G401 (cell line): Measurements from ENCODE around the gene DLK1. TPM values are rescaled to one million over a fixed set of nuclear protein-coding genes. Genes with fewer than 3 reads are reported as not detected.

Experiments used
- DNase-seq: peaks from one replicate; pipeline ENCODE4 v3.0.0-alpha.2; 2015; ENCODE audit warnings: low spot score
- in situ Hi-C: cut with HindIII; loops from 2 replicates; pipeline ENCODE4 v1.10.0; 2016; ENCODE audit warnings: low sequenced_read_pairs, mixed read lengths
- total RNA-seq: library from RNA; depleted of rRNA; stranded (reverse); fragments of >200 nt; shearing (Covaris generic); gene quantifications from 2 replicates; pipeline ENCODE4 v1.2.3, GENCODE V29; 2014

DLK1 gene
- total RNA-seq, 1 experiment from 2014 or later = 6.1 TPM

GRCh38 chr14:100747021-100747586 is 20.4 kb downstream of the DLK1 start:
- in situ Hi-C loops = no loop called here
- DNase-seq = no peak

- no peak for DNase-seq
- in situ Hi-C loops = no loop called here
Measured at GRCh38 chr14:100747736-100748135, 21.0 kb downstream of the DLK1 start.

GRCh38 chr14:100748403-100748802 is 21.7 kb downstream of the DLK1 start:
- in situ Hi-C loops = no loop called here
- no peak for DNase-seq

GRCh38 chr14:100748944-100749343 is 22.3 kb downstream of the DLK1 start:
- no peak for DNase-seq
- in situ Hi-C loops = no loop called here

- DNase-seq = no peak
Measured at GRCh38 chr14:100749967-100750597, 23.4 kb downstream of the DLK1 start.

GRCh38 chr14:100750762-100751699 is 24.3 kb downstream of the DLK1 start:
- in situ Hi-C loops = no loop called here
- DNase-seq = no peak

More at GRCh38 chr14:100749967-100750597, 23.4 kb downstream of the DLK1 start:
- in situ Hi-C loops = no loop called here

GRCh38 chr14:100754020-100754419 is 27.3 kb downstream of the DLK1 start:
- no peak for DNase-seq
- in situ Hi-C loops = no loop called here

GRCh38 chr14:100755649-100756048 is 29.0 kb downstream of the DLK1 start:
- DNase-seq = no peak
- in situ Hi-C loops = no loop called here

GRCh38 chr14:100761481-100761880 is 34.8 kb downstream of the DLK1 start:
- no peak for DNase-seq
- in situ Hi-C loops = no loop called here

- no peak for DNase-seq
- in situ Hi-C loops = no loop called here
Measured at GRCh38 chr14:100762089-100762515, 35.4 kb downstream of the DLK1 start.

- DNase-seq = no peak
Measured at GRCh38 chr14:100762901-100763300, 36.2 kb downstream of the DLK1 start.

GRCh38 chr14:100764471-100765115 is 37.9 kb downstream of the DLK1 start:
- DNase-seq = peak; percentile 34
- in situ Hi-C loops = no loop called here

More at GRCh38 chr14:100762901-100763300, 36.2 kb downstream of the DLK1 start:
- in situ Hi-C loops = no loop called here

- DNase-seq = no peak
- in situ Hi-C loops = no loop called here
Measured at GRCh38 chr14:100765296-100765695, 38.6 kb downstream of the DLK1 start.

GRCh38 chr14:100765991-100766390 is 39.3 kb downstream of the DLK1 start:
- DNase-seq = peak; percentile 50
- in situ Hi-C loops = no loop called here

GRCh38 chr14:100767003-100767787 is 40.5 kb downstream of the DLK1 start:
- no peak for DNase-seq
- in situ Hi-C loops = no loop called here

- in situ Hi-C loops = no loop called here
- DNase-seq = no peak
Measured at GRCh38 chr14:100767788-100768536, 41.3 kb downstream of the DLK1 start.

GRCh38 chr14:100769035-100769939 is 42.6 kb downstream of the DLK1 start:
- DNase-seq = no peak
- in situ Hi-C loops = no loop called here
